AG04449 (cell line): ENCODE measurements around the gene OR10C1.
"Not testable (repeated sequence)": the region's sequence is repeated elsewhere in the genome, so short reads cannot be mapped to it uniquely, and the experiment has no call there.

Experiments used
- CTCF ChIA-PET: fragments of 350-600 bp; formaldehyde crosslinking; extraction: SDS; loops from one replicate; lab custom pipeline; 2021; ENCODE audit warnings: antibody characterized with exemption; lab: Yijun Ruan, JAX
- POLR2A ChIA-PET: fragments of 400-600, 350-600 bp; formaldehyde crosslinking; extraction: SDS; loops from one replicate; lab custom pipeline; 2020; ENCODE audit warnings: antibody characterized with exemption, inconsistent platforms; lab: Yijun Ruan, JAX
- DNase-seq: peaks from one replicate; pipeline ENCODE4 v3.0.0-alpha.2; 2010; ENCODE audit warnings: low read depth, low spot score
- H3K4me3 ChIP-seq: 2 replicates; pipeline ENCODE4 v1.5.1; 2011; ENCODE audit warnings: low read depth, mild to moderate bottlenecking, control low read depth, low read length
- CTCF ChIP-seq: IDR thresholded peaks from one replicate; pipeline ENCODE4 v1.5.1; 2011; ENCODE audit warnings: mild to moderate bottlenecking, moderate library complexity, low read length, control low read depth, inconsistent platforms; ENCODE audit not compliant: insufficient read depth; ENCODE audit errors: missing control alignments

Gene OR10C1

DNA sequence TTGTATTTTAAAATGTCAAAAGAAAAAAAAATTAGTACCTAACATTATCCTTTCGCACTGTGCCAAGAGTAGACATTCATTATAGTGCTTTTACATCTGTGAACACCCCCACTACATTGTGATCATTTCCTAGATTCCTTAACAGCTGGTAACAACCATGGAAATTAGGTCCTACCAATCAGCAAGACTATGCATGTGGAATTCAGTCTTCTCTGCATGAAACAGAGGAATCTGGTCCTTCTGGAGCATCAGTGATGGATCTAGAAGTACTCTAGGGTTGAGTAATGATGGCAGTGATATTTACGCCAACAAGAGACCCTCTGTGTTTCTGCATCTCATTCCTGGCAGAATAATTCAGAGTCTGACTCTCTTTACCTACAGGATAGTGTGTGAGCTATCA is 14.9 kb upstream of the OR10C1 start:
- CTCF ChIA-PET = no interaction called here

DNA sequence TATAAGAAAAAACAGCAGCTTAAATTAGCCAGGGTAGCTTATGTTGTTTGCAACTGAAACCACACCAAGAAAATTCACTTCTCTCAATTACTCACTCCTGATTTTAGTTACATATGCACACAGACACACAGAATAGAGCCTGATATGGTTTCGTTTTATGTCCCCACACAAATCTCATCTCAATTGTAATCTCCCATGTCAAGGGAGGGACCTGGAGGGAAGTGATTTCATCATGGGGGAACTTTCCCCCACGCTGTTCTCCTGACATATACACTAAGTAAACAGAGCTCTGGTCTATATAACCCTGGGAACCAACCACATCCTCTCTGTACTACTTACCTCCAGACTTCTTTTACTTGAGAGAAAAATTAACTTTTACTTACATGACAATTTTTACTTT is 14.5 kb upstream of the OR10C1 start:
- CTCF ChIA-PET = no interaction called here
- no peak for TF ChIP-seq CTCF
- POLR2A ChIA-PET = no interaction called here

More for the DNA sequence above, 14.9 kb upstream of the OR10C1 start:
- POLR2A ChIA-PET = no interaction called here
- TF ChIP-seq CTCF = no peak
- DNase-seq = no peak
- H3K4me3 ChIP-seq = no peak overlapping the region

GRCh38 chr6:29425075-29425474 is 14.0 kb upstream of the OR10C1 start:
- DNase-seq = no peak
- POLR2A ChIA-PET = no interaction called here
- CTCF ChIA-PET = no interaction called here
- TF ChIP-seq CTCF = no peak
- no peak overlapping the region for H3K4me3 ChIP-seq

More for the DNA sequence above, 14.5 kb upstream of the OR10C1 start:
- DNase-seq = no peak
- no peak overlapping the region for H3K4me3 ChIP-seq

DNA sequence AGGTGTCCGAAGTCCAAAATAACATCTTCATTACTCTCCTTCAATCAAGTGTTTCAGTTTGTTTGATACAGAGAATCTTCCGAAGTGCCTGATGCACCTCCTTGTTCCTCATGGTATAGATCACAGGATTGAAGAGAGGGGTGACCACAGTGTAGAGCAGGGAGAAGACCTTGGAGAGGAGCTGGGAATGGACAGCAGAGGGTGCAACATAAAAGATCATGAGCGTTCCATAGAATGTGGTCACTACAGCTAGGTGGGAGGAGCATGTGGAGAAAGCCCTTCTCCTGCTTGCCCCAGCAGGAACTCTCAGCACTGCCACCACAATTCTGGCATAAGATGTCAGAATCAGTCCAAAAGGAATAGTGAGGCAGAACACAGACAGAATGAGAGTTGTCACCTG is 12.5 kb upstream of the OR10C1 start:
- DNase-seq = no peak
- TF ChIP-seq CTCF = no peak
- H3K4me3 ChIP-seq = no peak overlapping the region
- ChIA-PET POLR2A (no interaction called here), CTCF (no interaction called here)

DNA sequence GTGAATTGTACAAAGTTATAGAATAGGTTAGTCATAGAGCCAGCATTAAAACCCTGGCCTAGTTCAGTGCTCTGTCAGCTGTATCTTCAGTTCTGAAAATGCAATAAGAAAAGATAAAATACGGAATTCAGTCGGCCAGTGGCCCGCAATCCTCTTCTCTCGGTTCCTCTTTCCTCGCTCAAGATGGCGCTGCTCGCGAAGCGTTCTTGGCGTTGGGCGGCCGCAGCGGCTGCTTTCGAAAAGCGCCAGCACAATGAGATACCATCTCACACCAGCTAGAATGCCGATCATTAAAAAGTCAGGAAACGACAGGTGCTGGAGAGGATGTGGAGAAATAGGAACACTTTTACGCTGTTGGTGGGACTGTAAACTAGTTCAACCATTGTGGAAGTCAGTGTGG is 2.4 kb upstream of the OR10C1 start:
- DNase-seq, POLR2A ChIA-PET, H3K4me3 ChIP-seq, CTCF ChIA-PET: not testable (repeated sequence)

DNA sequence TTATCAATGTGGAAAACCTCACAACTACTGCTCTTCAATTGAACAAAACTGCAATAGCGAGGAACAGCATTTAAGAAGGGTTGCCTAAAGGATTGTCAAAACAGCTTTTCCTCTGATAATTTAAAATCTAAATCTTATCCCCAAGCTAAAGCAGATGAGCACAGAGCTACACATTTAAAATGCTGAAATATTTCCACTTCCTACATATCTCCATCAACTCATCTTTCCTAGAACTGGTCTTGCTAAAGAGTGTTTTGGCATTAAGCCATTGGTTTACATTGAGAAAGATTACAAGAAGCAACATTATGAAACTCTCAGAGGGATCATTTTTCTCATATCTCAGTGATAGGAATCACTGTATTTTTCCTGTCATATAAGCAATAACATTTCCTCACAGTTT is 3.6 kb downstream of the OR10C1 start:
- POLR2A ChIA-PET = no interaction called here
- H3K4me3 ChIP-seq = no peak overlapping the region
- DNase-seq = no peak
- no peak for TF ChIP-seq CTCF
- CTCF ChIA-PET = no interaction called here

DNA sequence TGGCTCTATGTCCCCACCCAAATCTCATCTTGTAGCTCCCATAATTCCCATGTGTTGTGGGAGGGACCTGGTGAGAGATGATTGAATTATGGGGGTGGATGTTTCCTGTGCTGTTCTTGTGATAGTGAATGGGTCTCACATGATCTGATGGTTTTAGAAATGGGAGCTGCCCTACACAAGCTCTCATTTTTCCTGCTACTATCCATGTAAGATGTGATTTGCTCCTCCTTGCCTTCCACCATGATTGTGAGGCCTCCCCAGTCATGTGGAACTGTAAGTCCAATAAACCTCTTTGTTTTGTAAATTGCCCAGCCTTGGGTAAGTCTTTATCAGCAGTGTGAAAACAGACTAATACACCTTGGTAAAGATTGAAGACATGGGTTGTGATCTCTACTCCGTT is 4.9 kb downstream of the OR10C1 start:
- DNase-seq, H3K4me3 ChIP-seq, CTCF ChIA-PET, POLR2A ChIA-PET: not testable (repeated sequence)
